ENCODE results near the gene CYLD.

The CYLD gene

DNA sequence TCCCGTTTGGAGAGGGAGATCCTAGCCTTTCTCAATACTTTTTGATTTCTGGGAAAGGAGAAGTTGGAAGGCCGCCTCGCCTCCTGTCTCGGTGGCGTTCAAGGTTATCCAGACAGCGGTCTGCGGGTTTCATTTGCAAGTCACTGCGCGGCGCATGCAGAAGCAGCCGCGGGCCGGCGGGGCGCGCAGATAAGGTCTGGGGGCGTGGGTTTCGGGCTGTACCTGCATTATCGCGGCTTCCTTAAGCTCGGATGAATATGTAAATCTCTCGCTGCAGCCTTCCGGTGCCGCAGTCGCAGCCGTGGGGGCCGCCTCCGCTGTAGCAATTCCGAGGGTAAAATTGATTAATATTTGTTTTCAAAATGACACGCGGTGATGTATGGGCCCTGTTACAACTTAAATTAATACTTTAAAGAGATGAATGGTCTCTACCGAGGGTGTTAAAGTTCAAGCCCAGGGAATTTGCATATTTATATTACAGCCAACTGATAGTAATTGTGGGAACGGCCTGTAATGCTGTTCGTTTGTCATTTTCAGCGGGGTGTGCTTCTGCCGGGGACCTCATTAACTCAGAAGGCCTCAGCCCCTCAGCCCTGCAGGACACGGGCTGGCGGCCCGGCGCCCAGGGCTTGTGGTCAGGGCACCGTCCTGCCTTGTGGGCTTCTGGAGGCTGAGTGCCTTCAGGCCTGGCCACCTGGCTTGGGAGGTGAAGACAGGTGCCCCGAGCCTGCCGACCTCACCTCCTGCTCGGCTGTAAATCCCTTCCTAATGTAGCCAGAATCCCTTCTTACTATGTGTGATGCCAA lies 99.4 kb downstream of the CYLD start:
- no peak for TF ChIP-seq JUND (IDR thresholded peaks at IDR 0.05; ENCODE audit: low read depth)
- no peak for DNase-seq (ENCODE audit: low read depth in 1 of 2, low spot score in 1 of 2)
- in situ Hi-C loops (cut with HindIII; ENCODE audit: low pct_unique_long_range_greater_than_20kb, low sequenced_read_pairs): no loop called here

- no peak for TF ChIP-seq JUND (IDR thresholded peaks at IDR 0.05; ENCODE audit: low read depth)
- in situ Hi-C loops (cut with HindIII; ENCODE audit: low pct_unique_long_range_greater_than_20kb, low sequenced_read_pairs): no loop called here
- no peak for DNase-seq (ENCODE audit: low read depth in 1 of 2, low spot score in 1 of 2)
Observed at GRCh38 chr16:50842013-50842505, 100.2 kb downstream of the CYLD start.

DNA sequence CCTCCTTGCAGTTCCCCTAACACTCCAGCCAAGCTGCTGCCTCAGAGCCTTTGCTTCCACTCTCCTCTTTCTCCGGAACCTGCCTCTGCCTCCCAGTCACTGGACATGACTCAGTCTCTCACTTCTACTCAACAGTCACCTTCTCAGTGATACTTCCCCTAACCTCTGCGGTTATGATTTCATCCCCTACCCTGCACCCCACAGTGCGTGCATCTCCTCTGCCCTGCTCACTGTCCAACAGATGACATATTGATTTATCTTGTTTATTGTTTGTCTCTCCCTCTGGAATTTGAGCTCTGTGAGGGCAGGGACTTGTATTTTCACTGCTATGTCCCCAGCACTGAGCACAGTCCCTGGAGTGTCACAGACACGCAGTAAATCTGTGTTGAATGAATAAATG lies 100.7 kb downstream of the CYLD start:
- DNase-seq (ENCODE audit: low read depth in 1 of 2, low spot score in 1 of 2): no peak
- no peak for TF ChIP-seq JUND (IDR thresholded peaks at IDR 0.05; ENCODE audit: low read depth)
- in situ Hi-C loops (cut with HindIII; ENCODE audit: low pct_unique_long_range_greater_than_20kb, low sequenced_read_pairs): no loop called here

- in situ Hi-C loops (cut with HindIII; ENCODE audit: low pct_unique_long_range_greater_than_20kb, low sequenced_read_pairs): no loop called here
- no peak for DNase-seq (ENCODE audit: low read depth in 1 of 2, low spot score in 1 of 2)
- no peak for TF ChIP-seq JUND (IDR thresholded peaks at IDR 0.05; ENCODE audit: low read depth)
Observed at GRCh38 chr16:50844840-50845239, 103.0 kb downstream of the CYLD start.

DNA sequence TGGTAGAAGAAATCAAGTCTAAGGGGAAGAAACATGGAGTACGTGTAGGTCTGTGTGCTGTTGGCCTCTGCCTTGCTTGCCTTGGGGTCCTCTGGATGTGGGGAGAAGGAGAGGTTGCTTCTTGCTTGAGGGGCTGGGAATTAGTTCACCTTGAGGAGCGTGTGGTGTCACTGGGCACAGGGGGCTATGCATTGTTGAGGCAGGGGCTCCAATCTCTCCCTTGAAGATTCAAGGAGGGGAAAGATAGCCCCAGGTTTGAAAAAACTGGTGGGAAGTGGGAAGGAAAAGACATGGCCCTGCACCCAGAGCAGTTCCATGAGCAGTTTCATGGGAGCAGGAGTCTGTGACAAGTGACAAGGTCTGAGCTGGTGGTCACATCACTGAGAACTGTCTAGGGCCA lies 103.4 kb downstream of the CYLD start:
- DNase-seq (ENCODE audit: low read depth in 1 of 2, low spot score in 1 of 2): no peak
- in situ Hi-C loops (cut with HindIII; ENCODE audit: low pct_unique_long_range_greater_than_20kb, low sequenced_read_pairs): no loop called here
- no peak for TF ChIP-seq JUND (IDR thresholded peaks at IDR 0.05; ENCODE audit: low read depth)

- DNase-seq (ENCODE audit: low read depth in 1 of 2, low spot score in 1 of 2): no peak
- in situ Hi-C loops (cut with HindIII; ENCODE audit: low pct_unique_long_range_greater_than_20kb, low sequenced_read_pairs): no loop called here
- TF ChIP-seq JUND (IDR thresholded peaks at IDR 0.05; ENCODE audit: low read depth): no peak
Observed at GRCh38 chr16:50846511-50846910, 104.6 kb downstream of the CYLD start.

DNA sequence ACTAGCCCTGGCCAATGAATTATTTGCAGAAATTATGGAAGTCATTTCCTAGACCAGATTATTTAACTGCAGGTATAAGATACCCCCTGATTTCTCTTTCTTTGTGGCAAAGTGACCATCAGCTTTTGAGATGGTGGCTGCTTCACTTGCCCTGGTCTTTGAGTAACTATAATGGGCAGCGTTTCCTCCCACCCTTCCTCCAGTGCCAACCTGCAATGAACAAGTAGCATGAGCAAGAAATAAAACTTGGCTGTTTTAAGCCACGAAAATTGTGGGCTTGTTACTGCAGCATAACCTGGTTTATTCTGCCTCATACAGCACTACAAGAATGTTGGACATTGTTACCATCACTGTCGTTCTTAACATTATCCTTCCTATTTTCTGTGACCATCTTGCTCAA lies 105.3 kb downstream of the CYLD start:
- no peak for TF ChIP-seq JUND (IDR thresholded peaks at IDR 0.05; ENCODE audit: low read depth)
- no peak for DNase-seq (ENCODE audit: low read depth in 1 of 2, low spot score in 1 of 2)
- in situ Hi-C loops (cut with HindIII; ENCODE audit: low pct_unique_long_range_greater_than_20kb, low sequenced_read_pairs): no loop called here

DNA sequence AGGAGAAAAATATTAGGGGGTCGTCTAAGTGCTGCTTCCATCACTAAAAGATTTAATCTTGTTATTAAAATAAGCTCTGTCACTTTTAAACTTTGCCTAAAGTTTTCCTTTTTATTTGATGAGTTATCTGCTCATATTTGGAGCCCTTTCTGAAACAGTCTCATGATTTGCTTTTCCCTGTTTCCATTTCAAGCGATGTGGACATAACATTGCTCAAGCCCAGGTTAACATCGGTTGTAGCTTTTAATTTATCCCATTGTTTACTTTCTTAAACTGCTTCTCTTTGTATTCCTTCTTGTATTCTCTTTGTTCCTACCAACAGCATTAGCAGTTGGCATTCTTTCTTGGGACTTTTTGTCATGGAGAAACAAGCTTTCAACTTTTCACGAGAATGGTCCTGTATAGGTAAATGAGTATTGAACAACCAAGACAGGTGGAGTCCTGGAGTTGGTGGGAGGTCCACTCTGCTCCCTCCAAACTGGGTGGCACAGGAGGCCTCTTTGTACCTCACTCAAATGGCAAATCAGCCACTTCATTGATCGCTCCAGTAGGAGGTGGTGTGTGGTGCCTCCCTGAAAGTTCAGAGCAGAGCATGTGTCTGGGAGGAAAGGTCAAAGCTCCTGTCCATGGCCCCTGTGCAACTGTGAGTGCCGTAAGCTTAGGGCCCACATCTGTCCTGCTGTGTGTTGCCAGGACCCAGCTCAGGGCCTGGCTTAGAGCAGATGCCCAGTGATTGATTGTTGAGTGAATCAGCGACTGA lies 107.0 kb downstream of the CYLD start:
- no peak for DNase-seq (ENCODE audit: low read depth in 1 of 2, low spot score in 1 of 2)
- in situ Hi-C loops (cut with HindIII; ENCODE audit: low pct_unique_long_range_greater_than_20kb, low sequenced_read_pairs): no loop called here
- no peak for TF ChIP-seq JUND (IDR thresholded peaks at IDR 0.05; ENCODE audit: low read depth)

Data from T47D (cell line).